ENCODE measurements around the gene PTPRN. TPM values are rescaled to one million over a fixed set of nuclear protein-coding genes. Genes with fewer than 3 reads are reported as not detected.

The PTPRN gene
- total RNA-seq, 1 experiment from 2014 or later: 6.5 TPM

GRCh38 chr2:219245148-219245898, 63.9 kb downstream of the PTPRN start, which contains the start of the genes GLB1L and STK16:
Gene GLB1L, minus strand, starts transcription at chr2:219245444. Its CDS starts 1,871 bp downstream, at chr2:219243573.
Gene STK16, plus strand, starts transcription at chr2:219245479. Its CDS starts 521 bp downstream, at chr2:219246000.
- H3K9me3 Mint-ChIP-seq: no peaks in the 10 kb centered on the region
- no peak within 1 kb of the TSS for H4K91ac ChIP-seq (ENCODE audit: insufficient read length, low read depth, low read length)
- peak within 1 kb of the TSS; percentile 11 for H2BK5ac ChIP-seq (ENCODE audit: insufficient read length, low read length)
- H3K4me2 ChIP-seq (ENCODE audit: insufficient read depth, insufficient read length, low read length): peak within 1 kb of the TSS; percentile 77
- H3K18ac ChIP-seq (ENCODE audit: insufficient read length, low read depth, low read length): peak within 1 kb of the TSS; percentile 89
- H3K27me3 Mint-ChIP-seq (ENCODE audit: low read depth): no peaks in the 10 kb centered on the region
- H4K5ac ChIP-seq (ENCODE audit: insufficient read length, low read depth, low read length): peak within 1 kb of the TSS; percentile 5
- no peak within 1 kb of the TSS for H3K4ac ChIP-seq (ENCODE audit: low read depth, low read length)
- H3K36me3 Mint-ChIP-seq (ENCODE audit: insufficient read depth in 1 of 3, low read depth in 3 of 3): peaks cover 2 to 17% (median 16%) of the 10 kb centered on the region in 3 experiments; a peak in 6 of 7 replicates
- no peak within 1 kb of the TSS for H3K56ac ChIP-seq (ENCODE audit: insufficient read length, low read depth, low read length)
- no peaks in the 10 kb centered on the region for H3K79me1 ChIP-seq (ENCODE audit: insufficient read depth, low read depth, low read length, poor library complexity, severe bottlenecking)
- H2BK12ac ChIP-seq (ENCODE audit: insufficient read length, low read depth, low read length): no peak within 1 kb of the TSS
- no peak within 1 kb of the TSS for H2AK5ac ChIP-seq (ENCODE audit: insufficient read length, low read length)
- peaks cover 19 to 27% of the 10 kb centered on the region in 2 experiments for H3K4me1 Mint-ChIP-seq
- H3K23ac ChIP-seq (ENCODE audit: insufficient read length, low read depth, low read length): no peak within 1 kb of the TSS
- H4K8ac ChIP-seq (replicated peaks; ENCODE audit: insufficient read length, low read depth, low read length): no peak within 1 kb of the TSS
- no peaks in the 10 kb centered on the region for H3K79me2 ChIP-seq (ENCODE audit: insufficient read depth, low read length)
- H2BK120ac ChIP-seq (ENCODE audit: low read depth, low read length, poor library complexity, severe bottlenecking): no peak within 1 kb of the TSS
- no peaks in the 10 kb centered on the region for H4K20me1 ChIP-seq (ENCODE audit: control insufficient read depth, insufficient read depth, insufficient read length)
- H3K4me3 Mint-ChIP-seq: peak within 1 kb of the TSS; percentile 92 to 96
- no peak within 1 kb of the TSS for H3T11ph ChIP-seq (ENCODE audit: low read length)
- no peaks in the 10 kb centered on the region for H3K23me2 ChIP-seq (ENCODE audit: insufficient read length, low read depth, low read length, poor library complexity, severe bottlenecking)
- H3K14ac ChIP-seq (ENCODE audit: insufficient read depth, low read length): peak within 1 kb of the TSS; percentile 89
- peaks cover 2% of the 10 kb centered on the region; the same call in 1 of the 2 replicates for H3K4me1 ChIP-seq (ENCODE audit: insufficient read depth, low read length)
- H3K9me3 ChIP-seq (ENCODE audit: control insufficient read depth, low read depth, low read length): no peaks in the 10 kb centered on the region
- H3K9ac ChIP-seq (ENCODE audit: extremely low read depth, insufficient read length, low read length): peak within 1 kb of the TSS; percentile 90
- no peaks in the 10 kb centered on the region for H3K27me3 ChIP-seq (ENCODE audit: insufficient read depth, low read length)
- peak; percentile 96 for DNase-seq
- H2BK15ac ChIP-seq (ENCODE audit: low read depth, low read length): no peak within 1 kb of the TSS
- no peak within 1 kb of the TSS for H2AFZ ChIP-seq (ENCODE audit: low read length)
- no peak within 1 kb of the TSS for H2BK20ac ChIP-seq (ENCODE audit: low read depth, low read length, poor library complexity, severe bottlenecking)
- peak within 1 kb of the TSS; percentile 95 to 98 (median 97) for H3K27ac Mint-ChIP-seq
- WGBS (ENCODE audit: extremely low coverage, insufficient read length, low lambda C conversion rate): no CpG with 5 or more reads among the region's 46 CpGs
- H3K27ac ChIP-seq (ENCODE audit: insufficient read length, low read depth, low read length): no peak within 1 kb of the TSS
- no peak for TF ChIP-seq CTCF (conservative IDR thresholded peaks at IDR 0.05)

Data from H9 (cell line).